COR-L47 (cell line): Measurements from ENCODE around the gene ACTN1.

Experiments used
- DNase-seq: peaks from one replicate; lab custom pipeline; 2025; lab: John Stamatoyannopoulos, UW

The ACTN1 gene

DNA sequence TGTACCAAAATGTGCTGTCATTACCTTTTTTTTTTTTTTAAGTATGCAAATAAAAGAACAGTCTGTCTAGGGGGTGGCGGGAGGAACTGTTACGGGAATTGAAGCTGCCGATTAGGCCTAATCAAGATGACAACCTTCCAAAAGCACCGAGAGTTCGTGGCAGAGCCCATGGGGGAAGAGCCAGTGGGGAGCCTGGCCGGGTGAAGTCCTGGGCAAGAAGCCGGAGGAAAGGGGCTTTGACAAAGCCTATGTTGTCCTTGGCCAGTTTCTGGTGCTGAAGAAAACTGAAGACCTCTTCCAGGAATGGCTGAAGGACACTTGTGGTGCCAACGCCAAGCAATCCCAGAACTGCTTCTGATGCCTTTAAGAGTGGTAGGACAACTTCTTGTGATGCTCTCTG is 42.6 kb downstream of the ACTN1 start:
- DNase-seq, result no peak

DNA sequence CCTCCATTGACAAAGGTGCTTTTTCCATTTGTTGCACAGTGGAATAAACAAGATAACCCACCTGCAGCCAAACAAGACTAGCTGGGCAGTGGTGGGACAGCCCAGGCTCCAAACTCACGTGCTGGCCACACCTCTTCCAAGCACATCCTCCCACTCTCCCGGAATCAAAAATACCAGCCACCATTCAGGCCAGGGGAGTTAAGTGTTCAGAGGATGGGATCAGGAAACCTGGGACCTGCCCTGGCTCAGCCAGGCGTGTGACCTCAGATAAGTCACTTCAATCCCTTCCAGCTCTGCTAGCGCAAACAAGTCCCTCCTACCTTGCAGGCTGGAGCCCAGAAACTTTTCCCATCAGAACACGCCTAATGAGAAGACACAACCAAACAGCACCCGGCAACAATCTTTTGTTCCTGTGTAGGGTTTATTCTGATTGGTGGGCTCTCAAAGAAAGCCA is 43.3 kb downstream of the ACTN1 start:
- DNase-seq, result no peak

DNA sequence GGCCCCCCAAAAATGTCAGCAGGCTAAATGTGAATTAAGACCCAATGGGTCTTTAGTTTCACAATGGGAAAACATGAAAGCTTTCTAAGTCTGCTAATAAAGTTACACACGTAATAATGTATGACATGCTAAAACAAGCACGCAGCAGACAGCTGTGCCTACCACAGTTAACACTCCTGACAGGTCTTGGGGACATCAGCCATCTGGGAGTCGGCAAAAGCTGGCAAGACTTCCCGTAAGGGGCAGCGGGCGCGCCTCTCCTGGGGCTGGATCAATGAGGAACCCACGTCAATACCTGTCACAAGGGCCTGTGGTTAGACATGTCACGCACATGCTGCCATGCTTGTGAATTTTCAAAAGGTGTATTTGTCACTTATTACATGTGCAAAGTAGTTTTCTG is 45.0 kb downstream of the ACTN1 start:
- DNase-seq, result no peak

DNA sequence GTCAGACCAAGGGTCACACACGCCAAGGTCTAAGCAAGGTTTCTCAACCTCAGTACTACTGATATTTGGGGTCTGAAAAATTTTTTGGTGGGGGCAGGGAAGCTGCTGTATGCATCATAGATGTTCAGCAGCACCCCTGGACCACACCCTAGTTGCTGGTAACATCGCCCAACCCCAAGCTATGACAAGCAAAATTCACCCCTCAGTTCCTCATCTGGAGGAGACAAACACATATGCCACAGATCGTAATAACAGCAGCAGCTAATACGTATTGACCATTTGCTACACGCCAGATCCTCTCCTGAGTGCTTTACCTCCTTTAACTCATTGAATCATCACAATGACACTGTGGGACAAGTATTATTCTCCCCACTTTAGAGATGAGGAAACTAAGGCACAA is 46.4 kb downstream of the ACTN1 start:
- DNase-seq, result no peak

DNA sequence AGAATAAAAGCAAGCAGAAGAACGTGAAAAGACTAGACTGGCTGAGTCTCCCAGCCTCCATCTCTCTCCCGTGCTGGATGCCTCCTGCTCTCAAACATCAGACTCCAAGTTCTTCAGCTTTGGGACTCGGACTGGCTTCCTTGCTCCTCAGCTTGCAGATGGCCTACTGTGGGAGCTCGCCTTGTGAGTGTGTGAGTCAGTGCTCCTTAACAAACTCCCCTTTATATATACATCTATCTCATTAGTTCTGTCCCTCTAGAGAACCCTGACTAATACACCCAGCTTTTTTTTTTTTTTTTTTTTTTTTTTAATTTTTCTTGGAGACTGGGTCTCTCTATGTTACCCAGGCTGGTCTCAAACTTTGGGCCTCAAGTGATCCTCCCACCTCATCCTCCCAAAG is 46.9 kb downstream of the ACTN1 start:
- no peak for DNase-seq

DNA sequence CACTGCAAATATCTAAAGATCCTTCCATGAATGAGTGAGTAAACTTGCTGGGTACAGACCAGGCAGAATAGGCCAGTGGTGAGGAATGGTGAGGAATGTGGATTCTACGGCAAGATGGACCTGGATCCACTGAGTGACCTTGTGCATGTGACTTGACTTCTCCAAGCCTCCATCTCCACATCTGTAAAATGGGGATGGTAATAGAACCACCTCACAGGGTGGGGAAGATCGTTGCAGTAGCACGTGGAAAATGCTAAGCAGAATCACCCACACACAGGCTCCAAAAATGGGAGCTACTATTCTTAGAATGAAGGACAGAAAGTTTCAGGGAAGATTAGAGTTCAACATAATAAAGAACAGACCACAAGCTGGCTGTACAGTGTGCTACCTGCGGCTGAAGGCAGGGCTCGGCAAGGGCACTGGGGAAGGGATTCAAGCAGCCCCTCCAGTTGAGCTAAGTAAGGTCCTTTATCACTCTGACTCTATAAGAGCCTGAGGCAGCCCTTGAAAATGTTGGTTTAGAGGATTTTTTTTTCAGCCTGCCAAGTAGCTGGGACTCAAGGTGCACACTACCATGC is 47.5 kb downstream of the ACTN1 start:
- DNase-seq, result no peak

DNA sequence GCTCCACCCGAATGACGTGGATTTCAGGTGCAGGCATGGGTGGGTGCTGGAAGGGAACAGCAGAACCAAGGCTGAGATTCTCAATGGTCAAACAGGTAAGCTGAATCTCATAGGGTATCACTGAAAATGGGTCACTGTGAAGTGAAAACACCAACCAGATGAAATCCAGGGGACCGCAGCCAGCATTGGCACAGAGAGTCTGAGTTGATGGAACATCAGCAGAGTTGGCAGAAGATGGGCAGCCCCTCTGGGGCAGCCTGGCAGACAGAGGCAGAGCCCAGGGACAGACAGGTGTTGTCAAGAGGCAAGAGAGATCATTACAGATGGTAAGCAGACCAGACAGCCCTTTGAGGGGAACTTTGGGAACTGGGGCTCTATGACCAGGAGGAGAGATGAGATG is 48.0 kb downstream of the ACTN1 start:
- no peak for DNase-seq

DNA sequence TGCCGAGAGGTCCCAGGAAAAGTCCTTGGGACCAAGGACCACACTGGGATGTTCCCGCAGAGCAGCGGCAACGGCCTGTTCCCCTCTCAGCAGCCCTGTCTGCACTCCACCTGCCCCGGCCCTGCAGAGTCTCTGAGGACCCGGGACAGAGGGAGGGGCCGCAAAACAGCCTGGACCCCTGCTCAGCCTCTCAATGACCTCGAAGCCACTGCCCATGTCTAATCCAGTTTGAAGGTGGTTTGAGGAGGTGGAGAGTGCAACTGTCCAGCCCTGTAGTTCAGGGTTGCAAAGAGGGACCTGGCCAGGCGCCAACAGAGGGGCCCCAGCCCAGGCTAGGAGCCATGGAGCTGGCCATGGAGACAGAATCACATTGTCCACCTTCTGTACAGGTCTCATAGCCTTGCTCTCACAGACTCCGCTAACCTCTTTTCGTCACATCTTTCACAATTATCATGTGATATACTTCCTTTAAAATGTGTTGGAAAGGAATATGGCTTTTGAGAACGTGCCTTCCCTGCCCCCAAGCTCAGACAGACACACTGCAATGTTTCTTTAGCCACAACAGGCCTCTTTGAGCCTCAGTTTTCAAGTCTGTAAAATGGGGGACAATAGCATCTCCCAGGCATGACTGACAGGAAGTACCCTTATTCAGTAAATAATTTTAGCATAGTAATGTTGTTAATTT is 49.3 kb downstream of the ACTN1 start:
- no peak for DNase-seq

DNA sequence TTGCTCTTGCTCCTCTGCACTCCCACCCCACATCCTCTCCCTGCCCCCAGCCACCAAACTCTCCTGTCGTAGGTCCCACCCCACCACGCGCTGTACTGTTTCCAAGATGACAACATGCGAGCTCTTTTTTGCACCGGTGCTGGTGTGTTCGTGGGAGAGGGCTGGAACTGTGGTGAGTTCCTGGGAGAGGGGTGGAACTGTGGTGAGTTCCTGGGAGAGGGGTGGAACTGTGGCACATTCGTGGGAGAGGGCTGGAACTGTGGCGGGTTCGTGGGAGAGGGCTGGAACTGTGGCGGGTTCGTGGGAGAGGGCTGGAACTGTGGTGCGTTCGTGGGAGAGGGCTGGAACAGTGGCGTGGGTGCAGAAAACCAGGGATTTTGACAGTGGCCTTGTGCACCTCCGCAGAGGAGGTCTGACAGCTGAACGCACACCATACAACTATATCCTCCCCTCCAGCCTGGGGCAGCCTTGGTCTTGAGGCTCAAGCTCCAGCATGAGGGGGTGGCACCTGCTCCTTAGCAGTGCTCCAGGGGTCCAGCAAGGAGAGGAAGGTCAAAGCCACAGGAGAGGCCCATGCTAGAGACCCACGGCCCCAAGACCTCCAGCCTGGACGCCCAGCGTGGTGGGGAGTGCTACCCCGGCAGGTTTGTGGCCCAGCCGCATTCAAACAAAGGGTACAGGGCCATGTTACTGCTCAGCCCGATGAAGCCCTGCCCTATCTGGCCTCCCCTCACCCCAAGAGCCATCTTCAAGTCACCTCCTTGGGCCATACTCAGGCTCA is 50.1 kb downstream of the ACTN1 start:
- DNase-seq, result no peak

DNA sequence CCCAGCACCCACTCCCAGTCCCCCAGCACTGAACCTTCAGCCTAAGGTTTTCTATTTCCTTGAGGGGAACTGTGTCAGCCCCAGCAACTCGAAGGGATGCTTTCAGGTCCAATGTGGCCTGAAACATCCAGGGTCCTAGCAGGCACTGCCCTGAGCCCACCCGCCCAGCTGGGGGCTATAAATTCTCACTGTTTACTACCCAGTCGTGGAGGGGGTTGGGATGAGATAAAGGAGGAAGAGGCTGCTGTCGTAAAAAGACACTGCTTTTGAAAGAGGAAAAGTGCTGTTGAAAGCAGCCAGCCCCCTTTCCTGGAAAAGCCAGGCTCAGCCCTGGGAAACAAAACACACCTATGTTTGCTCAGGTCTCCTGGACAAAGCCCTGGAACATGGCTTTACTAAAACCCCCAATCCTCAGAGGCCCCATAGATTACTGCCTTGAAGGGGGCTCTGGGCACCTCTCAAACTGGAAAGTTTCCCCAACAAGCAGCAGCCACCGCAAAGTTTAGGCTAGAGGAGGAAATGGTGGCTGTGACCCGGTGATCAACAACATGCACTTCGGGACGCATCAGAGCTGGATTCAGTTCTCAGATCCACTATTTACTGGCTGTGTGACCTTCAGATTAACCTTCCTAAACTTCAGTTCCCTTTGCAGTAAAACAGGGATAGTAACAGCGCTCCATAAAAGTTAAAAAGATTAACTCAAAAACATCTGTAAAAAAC is 51.0 kb downstream of the ACTN1 start:
- no peak for DNase-seq

DNA sequence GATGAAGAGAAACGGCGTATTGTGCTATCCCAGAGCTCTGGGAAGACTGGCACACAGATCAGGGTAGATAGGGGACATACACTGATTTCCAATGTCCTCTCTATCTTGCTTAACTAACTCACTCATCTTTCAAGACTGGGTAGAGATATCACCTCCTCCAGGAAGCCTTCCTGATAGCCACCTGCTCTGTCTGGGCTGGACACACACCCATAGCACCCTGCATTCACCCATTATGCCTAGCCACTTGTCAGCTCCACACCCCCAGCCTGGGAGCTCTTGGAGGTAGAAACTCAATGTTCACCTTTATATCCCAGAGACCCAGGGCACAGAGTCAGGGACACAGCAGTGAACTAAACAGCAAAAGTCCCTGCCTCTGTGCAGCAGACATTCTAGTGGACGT is 52.0 kb downstream of the ACTN1 start:
- DNase-seq, result no peak

DNA sequence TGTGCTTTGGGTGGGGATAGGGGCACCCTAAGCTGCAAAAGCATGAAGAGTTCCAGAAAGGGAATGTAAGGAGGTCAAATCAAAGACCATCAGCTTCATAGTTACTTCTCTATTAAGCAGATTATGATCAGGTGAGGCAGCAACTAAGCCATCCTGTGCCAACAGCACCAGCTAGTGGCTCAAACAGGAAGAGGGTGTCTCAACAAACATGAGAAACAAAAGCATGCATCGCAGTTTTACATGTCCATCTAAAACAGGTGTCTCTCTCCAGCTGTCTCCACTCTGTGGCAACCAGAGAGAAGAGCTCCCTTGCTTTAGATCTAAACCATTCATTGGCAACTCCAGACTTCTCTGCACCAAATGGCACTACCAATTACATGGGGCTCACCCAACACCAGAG is 52.9 kb downstream of the ACTN1 start:
- DNase-seq, result no peak

DNA sequence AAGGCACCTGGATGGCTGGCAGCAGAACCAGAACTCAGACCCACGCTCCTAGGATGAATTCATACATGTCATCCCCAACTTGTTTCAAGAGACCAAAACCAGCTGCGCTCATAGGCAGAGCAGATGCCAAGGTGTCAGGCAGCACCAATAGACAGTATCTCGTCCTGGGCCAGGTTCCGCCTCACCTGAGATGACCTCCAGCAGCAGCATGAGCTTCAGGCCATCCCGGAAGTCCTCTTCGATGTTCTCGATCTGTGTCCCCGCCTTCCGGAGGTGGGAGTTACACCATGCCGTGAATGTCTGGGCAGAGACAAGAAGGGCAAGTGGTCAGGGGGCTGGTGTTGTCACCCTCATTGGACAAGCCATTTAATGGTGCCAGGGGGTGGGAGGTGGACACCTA is 53.7 kb downstream of the ACTN1 start:
- no peak for DNase-seq

DNA sequence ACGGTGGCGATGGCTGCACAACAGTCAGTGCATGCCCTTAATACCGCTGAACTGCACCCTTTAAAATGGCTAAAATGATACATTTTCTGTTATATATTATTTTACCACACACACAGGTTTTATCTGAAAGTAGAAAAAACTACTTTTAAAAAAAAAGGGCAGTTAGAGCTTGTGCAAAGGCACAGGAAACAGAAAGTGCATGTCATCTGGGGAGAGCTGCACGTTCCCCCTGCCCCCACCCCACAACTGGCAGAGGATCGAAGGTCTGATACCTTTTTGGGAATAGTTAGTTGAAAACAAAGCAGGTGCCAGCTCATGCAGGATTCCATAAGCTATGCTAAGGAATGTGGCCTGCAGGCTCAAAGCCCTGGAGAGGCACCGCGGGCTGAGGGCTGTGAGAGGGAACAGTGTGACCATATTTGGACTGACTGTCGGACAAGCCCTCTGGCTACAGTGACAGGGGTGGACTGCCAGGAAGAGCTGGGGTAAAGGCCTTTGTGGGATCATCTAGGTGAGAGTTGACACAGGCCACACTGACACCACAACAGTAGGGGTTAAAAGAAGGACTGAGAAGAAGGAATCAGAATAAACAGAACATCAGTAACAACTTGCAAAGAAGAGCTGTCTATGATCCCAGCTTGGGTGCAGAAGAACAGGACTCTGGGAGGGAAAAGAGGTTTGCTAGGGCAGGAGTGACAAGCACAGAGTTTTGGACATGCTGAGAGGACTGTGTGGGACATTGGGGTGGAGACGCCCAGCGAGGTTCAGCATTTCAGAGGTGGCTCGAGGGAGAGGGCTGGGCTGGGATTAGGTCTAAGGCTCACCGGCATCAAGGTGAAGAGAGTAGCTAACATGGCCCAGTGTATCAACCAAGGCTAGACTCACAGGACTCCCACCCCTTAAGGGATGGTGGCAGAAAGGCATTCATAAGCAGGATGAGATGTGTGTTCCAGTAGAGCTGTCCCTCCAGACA is 54.6 kb downstream of the ACTN1 start:
- no peak for DNase-seq

DNA sequence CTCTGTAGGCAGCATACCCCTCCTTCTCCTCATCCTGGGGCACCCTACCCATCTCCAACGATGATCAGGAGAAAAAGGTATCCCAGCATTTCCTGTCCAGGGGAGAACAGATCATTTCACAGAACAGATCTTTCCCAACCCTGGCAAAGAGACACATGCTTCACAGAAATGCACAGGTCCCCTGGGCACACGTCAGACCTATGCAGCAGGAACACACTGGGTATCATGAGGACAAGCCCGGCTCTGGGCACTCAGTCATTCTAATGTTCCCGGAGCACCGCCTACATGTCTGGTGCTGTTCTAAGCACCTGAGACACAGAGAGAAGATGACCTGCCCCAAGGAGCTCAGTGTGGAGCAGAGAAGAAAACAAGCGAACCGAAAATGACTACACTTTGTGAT is 56.2 kb downstream of the ACTN1 start:
- DNase-seq, result no peak

DNA sequence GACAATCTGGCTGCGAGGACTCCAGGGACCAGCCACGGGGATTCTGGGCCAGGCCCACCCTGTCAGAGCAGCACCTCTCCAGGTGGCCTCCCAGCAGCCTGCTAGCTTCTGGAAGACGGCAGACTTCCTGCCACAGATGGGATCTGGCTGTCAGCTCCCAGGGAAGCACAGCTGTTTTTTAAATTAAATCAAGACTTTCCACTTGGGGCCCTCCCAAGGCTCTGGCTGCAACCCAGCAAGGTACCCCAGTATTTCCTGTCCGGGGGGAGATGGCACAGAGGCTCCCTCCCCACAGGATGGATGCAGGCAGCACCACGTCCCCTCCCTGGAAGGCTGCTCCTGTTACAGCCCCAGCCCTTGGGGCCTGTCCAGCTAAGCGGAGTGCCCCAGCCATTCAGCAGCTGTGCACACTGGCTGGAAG is 56.9 kb downstream of the ACTN1 start:
- no peak for DNase-seq

DNA sequence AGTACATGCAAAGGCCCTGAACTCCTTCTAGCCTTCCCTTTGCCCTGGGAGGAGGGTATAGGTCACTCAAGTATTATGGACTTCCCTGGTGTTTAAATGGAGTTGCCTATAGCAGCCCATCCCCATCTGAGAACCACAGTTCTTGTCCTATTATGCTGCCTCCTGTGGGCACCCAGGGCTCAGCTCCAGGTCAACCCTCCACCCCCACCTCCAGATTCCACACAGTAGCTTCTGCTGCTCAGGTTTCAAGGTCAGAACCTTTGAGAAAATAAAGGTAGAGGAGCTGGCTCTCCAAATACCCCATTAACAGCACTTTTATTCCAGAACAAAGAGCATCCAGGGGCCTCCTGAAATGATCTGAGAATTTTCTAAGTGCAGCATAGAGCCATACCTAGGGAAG is 57.4 kb downstream of the ACTN1 start:
- no peak for DNase-seq

DNA sequence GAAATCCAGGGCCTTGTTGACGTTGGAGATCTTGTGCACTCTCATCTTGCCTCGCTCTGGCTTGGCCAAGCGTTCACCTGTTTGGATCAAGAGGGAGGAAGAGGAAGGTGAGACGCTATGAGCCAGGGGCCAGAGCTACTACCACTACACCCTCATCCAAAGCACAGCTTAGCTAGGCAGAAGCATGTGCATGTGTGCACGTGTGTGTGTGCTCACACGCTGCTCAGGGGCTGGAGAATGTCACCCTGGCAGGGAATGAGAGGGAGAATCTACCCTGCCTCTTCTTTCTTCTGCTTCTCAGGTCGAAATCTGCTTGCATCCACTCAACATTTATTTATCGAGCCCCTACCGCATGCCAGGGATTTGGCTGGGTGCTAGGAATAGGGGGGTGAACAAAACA is 58.1 kb downstream of the ACTN1 start:
- DNase-seq, result no peak

DNA sequence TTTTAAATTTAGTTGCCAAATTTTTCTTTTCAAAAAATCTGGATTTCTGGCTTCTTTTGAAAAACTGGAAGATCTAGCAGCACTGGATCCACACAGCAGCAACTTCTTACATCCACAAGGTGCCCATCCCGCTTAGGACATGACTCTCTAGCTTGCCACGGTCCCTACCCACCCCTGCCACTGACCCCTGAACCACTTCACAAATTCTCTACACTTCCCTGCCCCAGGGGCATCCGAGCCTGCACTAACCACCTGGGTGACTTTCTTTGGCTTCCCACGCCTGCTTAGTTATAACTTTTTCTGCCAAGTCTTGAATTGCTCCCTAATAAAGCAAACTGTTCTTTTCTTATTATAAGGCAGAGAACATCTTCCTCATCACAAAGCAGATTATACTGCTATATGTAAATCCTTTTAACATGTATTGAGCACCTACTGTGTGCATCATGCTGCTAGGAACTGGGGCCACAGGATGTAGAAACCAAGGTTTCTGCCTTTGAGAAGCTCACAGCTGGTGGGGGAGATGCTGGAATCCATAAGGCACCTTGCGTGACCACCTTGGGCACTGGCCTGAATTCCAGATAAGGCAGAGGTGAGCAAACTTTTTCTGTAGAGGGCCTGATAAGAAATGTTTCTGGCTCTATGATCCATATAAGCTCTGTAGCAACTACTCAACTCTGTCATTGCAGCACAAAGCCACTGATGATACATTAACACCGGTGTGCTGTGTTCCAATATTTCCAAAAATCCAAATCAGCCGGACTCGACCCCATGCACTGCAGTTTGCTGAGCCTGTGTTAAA is 59.8 kb downstream of the ACTN1 start:
- no peak for DNase-seq

DNA sequence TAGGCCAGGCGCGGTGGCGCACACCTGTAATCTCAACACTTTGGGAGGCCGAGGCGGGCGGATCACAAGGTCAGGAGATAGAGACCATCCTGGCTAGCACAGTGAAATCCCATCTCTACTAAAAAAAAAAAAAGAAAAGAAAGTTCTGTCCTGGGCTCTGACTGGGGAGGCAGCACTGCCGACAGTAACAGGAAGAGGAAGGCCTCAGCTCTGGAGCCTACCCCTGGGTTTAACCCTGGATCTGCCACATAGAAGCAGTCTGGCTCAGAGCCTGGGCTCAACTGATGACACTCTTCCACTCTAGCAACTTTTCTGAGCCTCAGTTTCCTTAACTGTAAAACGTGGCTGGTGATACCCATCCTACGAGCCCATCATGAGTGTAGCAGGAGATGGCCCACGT is 60.5 kb downstream of the ACTN1 start:
- DNase-seq, result no peak
